Glutamatergic neuron (in vitro differentiated cells): ENCODE measurements around the gene KIAA0930. TPM values are rescaled to one million over a fixed set of nuclear protein-coding genes. Genes with fewer than 3 reads are reported as not detected.

Experiments
- DNase-seq: peaks from one replicate; pipeline ENCODE4 v3.0.0; 2022
- H3K27ac Mint-ChIP-seq: one replicate; pipeline ENCODE4 v1.8.0; 2020; ENCODE audit warnings: mild to moderate bottlenecking, mixed read lengths, inconsistent platforms; ENCODE audit not compliant: unreplicated experiment
- H3K27me3 Mint-ChIP-seq: one replicate; pipeline ENCODE4 v1.8.0; 2020; ENCODE audit warnings: mild to moderate bottlenecking, moderate library complexity, mixed read lengths, inconsistent platforms; ENCODE audit not compliant: unreplicated experiment
- H3K36me3 Mint-ChIP-seq: one replicate; pipeline ENCODE4 v1.8.0; 2020; ENCODE audit warnings: mild to moderate bottlenecking, mixed read lengths, inconsistent platforms; ENCODE audit not compliant: unreplicated experiment
- H3K4me1 Mint-ChIP-seq: one replicate; pipeline ENCODE4 v1.8.0; 2020; ENCODE audit warnings: mild to moderate bottlenecking, low read depth, mixed read lengths, inconsistent platforms; ENCODE audit not compliant: unreplicated experiment
- H3K4me3 Mint-ChIP-seq: one replicate; pipeline ENCODE4 v1.8.0; 2020; ENCODE audit warnings: mild to moderate bottlenecking, mixed read lengths, inconsistent platforms; ENCODE audit not compliant: unreplicated experiment
- H3K9me3 Mint-ChIP-seq: one replicate; pipeline ENCODE4 v1.8.0; 2020; ENCODE audit warnings: mild to moderate bottlenecking, moderate library complexity, mixed read lengths, inconsistent platforms; ENCODE audit not compliant: unreplicated experiment
- CTCF ChIP-seq: fragments of 200-600 bp; sonication (generic); IDR thresholded peaks from one replicate; pipeline ENCODE4 v1.5.0; 2021; ENCODE audit not compliant: partially characterized antibody, unreplicated experiment
- total RNA-seq: library from RNA; stranded (reverse); fragmentation: NEBNext Ultra II Directional; extraction: Animal tissue kit (Norgen Biotek cat#: 25700); gene quantifications from one replicate; pipeline ENCODE4 v1.2.1, GENCODE V29; 2021; ENCODE audit not compliant: unreplicated experiment

KIAA0930 gene
- total RNA-seq, 1 donor from 2014 or later = 170 TPM

- Mint-ChIP-seq H3K36me3 (no peaks in the 10 kb centered on the region), H3K9me3 (peaks cover 17% of the 10 kb centered on the region), H3K27me3 (peaks cover 7% of the 10 kb centered on the region), H3K27ac (peak overlapping the region; percentile 1), H3K4me1 (peaks cover 23% of the 10 kb centered on the region), H3K4me3 (no peak overlapping the region)
- DNase-seq = no peak
- no peak for TF ChIP-seq CTCF
Observed at GRCh38 chr22:45201678-45202332, 38.9 kb downstream of the KIAA0930 start.

DNA sequence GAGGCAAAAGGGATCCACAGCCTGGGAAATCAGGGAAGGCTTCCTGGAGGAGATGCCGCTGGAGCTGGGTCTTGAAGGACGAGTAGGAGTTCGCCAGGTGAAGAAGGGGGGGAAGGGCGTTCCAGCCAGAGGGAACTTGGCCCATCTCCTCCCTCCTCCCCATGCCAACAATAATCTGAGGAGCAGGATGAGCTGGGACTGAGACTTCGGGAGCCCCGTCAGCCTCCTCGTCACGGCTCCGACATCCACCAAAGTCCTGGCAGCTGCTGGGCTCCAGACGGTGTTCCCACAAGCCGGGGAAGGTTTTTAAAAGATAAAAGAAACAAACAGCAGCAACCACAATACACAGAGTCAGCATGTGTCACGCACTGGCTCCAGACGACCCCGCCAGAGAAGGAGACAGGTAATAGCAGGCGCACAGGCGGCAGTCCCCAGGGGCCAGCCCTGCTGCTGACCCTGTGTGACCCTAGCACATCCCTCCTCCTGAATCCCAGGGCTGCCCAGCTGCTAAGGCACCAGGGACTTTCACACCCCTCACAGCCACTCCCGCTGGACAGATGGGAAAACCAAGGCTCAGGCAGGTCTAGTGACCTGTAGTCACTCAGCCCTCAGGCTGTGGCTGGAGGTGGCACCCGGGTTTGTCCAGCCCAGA is 39.7 kb downstream of the KIAA0930 start:
- Mint-ChIP-seq H3K4me1 (peaks cover 23% of the 10 kb centered on the region), H3K27ac (peak overlapping the region; percentile 72), H3K27me3 (peaks cover 7% of the 10 kb centered on the region), H3K9me3 (peaks cover 13% of the 10 kb centered on the region), H3K36me3 (no peaks in the 10 kb centered on the region), H3K4me3 (peak overlapping the region; percentile 46)
- TF ChIP-seq CTCF = no peak
- peak; percentile 62 for DNase-seq

DNA sequence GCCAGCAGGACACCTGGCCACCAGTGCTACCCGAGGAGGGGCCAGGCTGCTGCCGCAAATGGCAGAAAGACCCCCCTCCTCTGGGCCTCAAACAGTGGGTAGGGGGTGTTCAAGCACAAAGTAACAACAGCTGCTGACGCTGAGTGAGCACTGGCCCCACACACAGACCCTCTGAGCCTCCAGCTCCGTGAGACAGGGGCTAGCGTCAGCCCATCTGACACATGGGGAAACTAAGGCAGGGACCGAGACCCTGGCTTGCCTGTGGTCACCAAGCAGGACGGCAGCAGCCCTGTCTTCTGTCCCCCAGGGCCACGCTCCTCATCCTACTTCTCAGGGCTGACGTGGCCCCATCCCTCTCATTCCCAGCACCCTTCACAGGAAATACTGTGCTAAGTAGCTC is 40.5 kb downstream of the KIAA0930 start:
- Mint-ChIP-seq H3K36me3 (no peaks in the 10 kb centered on the region), H3K4me3 (peak overlapping the region; percentile 46), H3K4me1 (peaks cover 23% of the 10 kb centered on the region), H3K27ac (no peak overlapping the region), H3K9me3 (peaks cover 12% of the 10 kb centered on the region), H3K27me3 (peaks cover 6% of the 10 kb centered on the region)
- no peak for TF ChIP-seq CTCF
- DNase-seq = no peak

DNA sequence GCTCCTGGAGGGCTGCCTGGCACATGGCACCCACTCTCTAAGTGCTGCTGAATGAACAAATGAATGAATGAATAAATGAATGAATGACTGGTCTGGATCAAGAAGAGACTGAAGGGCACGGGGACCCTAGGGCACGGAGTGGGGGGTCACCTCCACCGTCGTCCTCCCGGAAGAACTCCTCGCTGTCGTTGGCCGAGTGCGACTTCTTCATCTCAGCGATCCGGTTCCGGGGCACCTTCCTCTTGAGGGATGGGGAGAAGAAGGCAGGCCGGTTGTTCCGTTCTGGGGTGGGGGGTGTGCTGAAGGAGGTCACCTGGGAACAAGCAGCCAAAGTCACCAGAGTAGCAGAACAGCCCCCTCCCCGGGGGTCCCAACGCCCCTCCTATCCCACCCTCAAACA is 41.0 kb downstream of the KIAA0930 start:
- TF ChIP-seq CTCF = no peak
- H3K27me3 Mint-ChIP-seq = peaks cover 6% of the 10 kb centered on the region
- H3K4me1 Mint-ChIP-seq = peaks cover 20% of the 10 kb centered on the region
- DNase-seq = no peak
- peak overlapping the region; percentile 52 for H3K27ac Mint-ChIP-seq
- peak overlapping the region; percentile 30 for H3K4me3 Mint-ChIP-seq
- H3K36me3 Mint-ChIP-seq = no peaks in the 10 kb centered on the region
- peaks cover 10% of the 10 kb centered on the region for H3K9me3 Mint-ChIP-seq

GRCh38 chr22:45198463-45198795 is 42.3 kb downstream of the KIAA0930 start:
- Mint-ChIP-seq H3K27ac (peak overlapping the region; percentile 8), H3K36me3 (no peaks in the 10 kb centered on the region), H3K9me3 (peaks cover 10% of the 10 kb centered on the region), H3K27me3 (peaks cover 6% of the 10 kb centered on the region), H3K4me3 (no peak overlapping the region), H3K4me1 (peaks cover 22% of the 10 kb centered on the region)
- no peak for DNase-seq
- no peak for TF ChIP-seq CTCF
